Measurements from ENCODE around the gene NUDCD3.

Gene NUDCD3

GRCh38 chr7:44402401-44403060 lies 87.9 kb downstream of the NUDCD3 start:
- no peak for DNase-seq (ENCODE audit: low spot score)

GRCh38 chr7:44401692-44402091 lies 88.8 kb downstream of the NUDCD3 start:
- no peak for DNase-seq (ENCODE audit: low spot score)

- no peak for DNase-seq (ENCODE audit: low spot score)
These were observed 90.4 kb downstream of the NUDCD3 start for GRCh38 chr7:44400033-44400511.

- peak; percentile 54 for DNase-seq (ENCODE audit: low spot score)
These were observed 91.4 kb downstream of the NUDCD3 start for GRCh38 chr7:44398953-44399574.

- no peak for DNase-seq (ENCODE audit: low spot score)
These were observed 91.9 kb downstream of the NUDCD3 start for GRCh38 chr7:44398511-44398911.

- no peak for DNase-seq (ENCODE audit: low spot score)
These were observed 93.4 kb downstream of the NUDCD3 start for GRCh38 chr7:44396931-44397545.

GRCh38 chr7:44396496-44396895 lies 94.0 kb downstream of the NUDCD3 start:
- no peak for DNase-seq (ENCODE audit: low spot score)

GRCh38 chr7:44395067-44395466 lies 95.4 kb downstream of the NUDCD3 start:
- no peak for DNase-seq (ENCODE audit: low spot score)

GRCh38 chr7:44394636-44395035 lies 95.8 kb downstream of the NUDCD3 start:
- DNase-seq (ENCODE audit: low spot score), result no peak

GRCh38 chr7:44394112-44394447 lies 96.4 kb downstream of the NUDCD3 start:
- no peak for DNase-seq (ENCODE audit: low spot score)

GRCh38 chr7:44393238-44394111 lies 97.0 kb downstream of the NUDCD3 start:
- no peak for DNase-seq (ENCODE audit: low spot score)

GRCh38 chr7:44392618-44393010 lies 97.8 kb downstream of the NUDCD3 start:
- DNase-seq (ENCODE audit: low spot score), result no peak

- no peak for DNase-seq (ENCODE audit: low spot score)
These were observed 98.5 kb downstream of the NUDCD3 start for GRCh38 chr7:44391746-44392617.

- no peak for DNase-seq (ENCODE audit: low spot score)
These were observed 99.3 kb downstream of the NUDCD3 start for GRCh38 chr7:44391171-44391570.

GRCh38 chr7:44390701-44391100 lies 99.8 kb downstream of the NUDCD3 start:
- no peak for DNase-seq (ENCODE audit: low spot score)

- no peak for DNase-seq (ENCODE audit: low spot score)
These were observed 102.1 kb downstream of the NUDCD3 start for GRCh38 chr7:44388089-44388970.

GRCh38 chr7:44387389-44387788 lies 103.1 kb downstream of the NUDCD3 start:
- DNase-seq (ENCODE audit: low spot score), result no peak

GRCh38 chr7:44386139-44386913 lies 104.1 kb downstream of the NUDCD3 start:
- DNase-seq (ENCODE audit: low spot score), result no peak

- no peak for DNase-seq (ENCODE audit: low spot score)
These were observed 104.9 kb downstream of the NUDCD3 start for GRCh38 chr7:44385434-44386138.

All from SK-N-DZ (cell line).